WTC11 (cell line): ENCODE results near the gene TGFBRAP1. TPM values are rescaled to one million over a fixed set of nuclear protein-coding genes. Genes with fewer than 3 reads are reported as not detected.

Experiments
- ATAC-seq: fragments of 200-7000 bp; cut with Tn5 transposase; 2 replicates; pipeline ENCODE4 v1.10.0; 2021; ENCODE audit warnings: mild to moderate bottlenecking, moderate library complexity
- CTCF ChIA-PET: fragments of 300-600 bp; sonication (Branson Sonifier 250); formaldehyde crosslinking; loops from one replicate; lab custom pipeline; 2021; ENCODE audit warnings: antibody characterized with exemption; lab: Charles Lee
- POLR2A ChIA-PET: fragments of 350-600 bp; sonication (Branson Sonifier 250); formaldehyde crosslinking; loops from one replicate; lab custom pipeline; 2021; ENCODE audit warnings: antibody characterized with exemption; lab: Charles Lee
- DNase-seq: peaks from one replicate; pipeline ENCODE4 v3.0.0; 2021; ENCODE audit warnings: low spot score
- H3K27ac Mint-ChIP-seq: 2 replicates; pipeline ENCODE4 v1.8.0; 2021; ENCODE audit warnings: mixed read lengths
- H3K27me3 Mint-ChIP-seq: 2 replicates; pipeline ENCODE4 v1.8.0; 2021; ENCODE audit warnings: low read depth, mild to moderate bottlenecking, moderate library complexity, mixed read lengths
- H3K36me3 Mint-ChIP-seq: 2 replicates; pipeline ENCODE4 v1.8.0; 2021; ENCODE audit warnings: mixed read lengths
- H3K4me1 Mint-ChIP-seq: 2 replicates; pipeline ENCODE4 v1.8.0; 2022; ENCODE audit warnings: mixed read lengths
- H3K4me3 Mint-ChIP-seq: 2 replicates; pipeline ENCODE4 v1.8.0; 2021; ENCODE audit warnings: mild to moderate bottlenecking, moderate library complexity, mixed read lengths
- H3K9me3 Mint-ChIP-seq: 2 replicates; pipeline ENCODE4 v1.8.0; 2021; ENCODE audit warnings: mixed read lengths
- ATF1 ChIP-seq: sonication (generic); formaldehyde crosslinking; IDR thresholded peaks from 2 replicates; pipeline ENCODE4 v1.8.1; 2023; ENCODE audit warnings: mild to moderate bottlenecking, moderate library complexity, missing genetic modification reagents
- CREM ChIP-seq: sonication (generic); formaldehyde crosslinking; IDR thresholded peaks from 2 replicates; pipeline ENCODE4 v1.8.1; 2022; ENCODE audit warnings: mild to moderate bottlenecking, missing genetic modification reagents, moderate library complexity
- ELF4 ChIP-seq: sonication (generic); formaldehyde crosslinking; IDR thresholded peaks from 2 replicates; pipeline ENCODE4 v1.8.1; 2022; ENCODE audit warnings: low read depth, mild to moderate bottlenecking, moderate library complexity, missing genetic modification reagents
- ESRRA ChIP-seq: sonication (generic); formaldehyde crosslinking; IDR thresholded peaks from 2 replicates; pipeline ENCODE4 v1.8.1; 2022; ENCODE audit warnings: mild to moderate bottlenecking, missing genetic modification reagents, borderline replicate concordance
- ETV6 ChIP-seq: sonication (generic); formaldehyde crosslinking; IDR thresholded peaks from 2 replicates; pipeline ENCODE4 v1.8.1; 2022; ENCODE audit warnings: mild to moderate bottlenecking, missing genetic modification reagents
- FOXJ3 ChIP-seq: sonication (generic); formaldehyde crosslinking; IDR thresholded peaks from 2 replicates; pipeline ENCODE4 v1.9.0; 2021; ENCODE audit warnings: missing genetic modification reagents, mild to moderate bottlenecking, borderline replicate concordance
- FOXP1 ChIP-seq: sonication (generic); formaldehyde crosslinking; IDR thresholded peaks from 2 replicates; pipeline ENCODE4 v1.8.0; 2022; ENCODE audit warnings: missing genetic modification reagents, mild to moderate bottlenecking, moderate library complexity, borderline replicate concordance
- HMGA2 ChIP-seq: fragments of 250-450 bp; sonication (Bioruptor Pico); IDR thresholded peaks from 2 replicates; pipeline ENCODE4 v1.4.0; 2021; ENCODE audit warnings: mild to moderate bottlenecking, moderate library complexity
- IRF2 ChIP-seq: sonication (generic); formaldehyde crosslinking; IDR thresholded peaks from 2 replicates; pipeline ENCODE4 v1.8.0; 2022; ENCODE audit warnings: low read depth, missing genetic modification reagents, borderline replicate concordance
- KAT7 ChIP-seq: sonication (generic); formaldehyde crosslinking; IDR thresholded peaks from 2 replicates; pipeline ENCODE4 v1.8.1; 2023; ENCODE audit warnings: missing genetic modification reagents, mild to moderate bottlenecking, borderline replicate concordance
- MXD4 ChIP-seq: fragments of 250-450 bp; sonication (Bioruptor Pico); IDR thresholded peaks from 2 replicates; pipeline ENCODE4 v1.8.0; 2021; ENCODE audit warnings: mild to moderate bottlenecking, moderate library complexity, borderline replicate concordance
- MYBL2 ChIP-seq: sonication (generic); formaldehyde crosslinking; IDR thresholded peaks from 2 replicates; pipeline ENCODE4 v1.8.1; 2023; ENCODE audit warnings: mild to moderate bottlenecking, moderate library complexity, missing genetic modification reagents
- NFYB ChIP-seq: sonication (generic); formaldehyde crosslinking; conservative IDR thresholded peaks from 2 replicates; pipeline ENCODE4 v1.8.0; 2022; ENCODE audit warnings: low read depth, missing genetic modification reagents
- NR1H2 ChIP-seq: sonication (generic); formaldehyde crosslinking; IDR thresholded peaks from 2 replicates; pipeline ENCODE4 v1.9.0; 2021; ENCODE audit warnings: mild to moderate bottlenecking, moderate library complexity, missing genetic modification reagents
- NR2C2 ChIP-seq: sonication (generic); formaldehyde crosslinking; IDR thresholded peaks from 2 replicates; pipeline ENCODE4 v1.8.0; 2022; ENCODE audit warnings: mild to moderate bottlenecking, missing genetic modification reagents
- OVOL2 ChIP-seq: fragments of 250-450 bp; sonication (Bioruptor Pico); IDR thresholded peaks from 2 replicates; pipeline ENCODE4 v1.9.0; 2021; ENCODE audit warnings: mild to moderate bottlenecking, borderline replicate concordance
- RELA ChIP-seq: sonication (generic); formaldehyde crosslinking; IDR thresholded peaks from 2 replicates; pipeline ENCODE4 v1.8.1; 2022; ENCODE audit warnings: missing genetic modification reagents, mild to moderate bottlenecking, borderline replicate concordance
- SMAD3 ChIP-seq: sonication (generic); formaldehyde crosslinking; IDR thresholded peaks from 2 replicates; pipeline ENCODE4 v1.8.0; 2022; ENCODE audit warnings: missing genetic modification reagents, mild to moderate bottlenecking, borderline replicate concordance
- SMAD4 ChIP-seq: sonication (generic); formaldehyde crosslinking; IDR thresholded peaks from 2 replicates; pipeline ENCODE4 v1.8.0; 2022; ENCODE audit warnings: mild to moderate bottlenecking, missing genetic modification reagents
- TP53 ChIP-seq: sonication (generic); formaldehyde crosslinking; IDR thresholded peaks from 2 replicates; pipeline ENCODE4 v1.8.1; 2023; ENCODE audit warnings: mild to moderate bottlenecking, missing genetic modification reagents
- ZNF121 ChIP-seq: sonication (generic); formaldehyde crosslinking; IDR thresholded peaks from 2 replicates; pipeline ENCODE4 v1.8.0; 2023; ENCODE audit warnings: missing genetic modification reagents
- ZNF232 ChIP-seq: sonication (generic); formaldehyde crosslinking; IDR thresholded peaks from 2 replicates; pipeline ENCODE4 v1.8.0; 2022; ENCODE audit warnings: mild to moderate bottlenecking, missing genetic modification reagents
- ZNF671 ChIP-seq: fragments of 250-450 bp; sonication (Bioruptor Pico); IDR thresholded peaks from 2 replicates; pipeline ENCODE4 v1.8.0; 2021; ENCODE audit warnings: mild to moderate bottlenecking
- total RNA-seq: library from RNA; stranded (reverse); gene quantifications from 3 replicates; pipeline ENCODE4 v1.2.3, GENCODE V29; 2021
- TF ChIP-seq, protein P1 (sequence below): fragments of 250-450 bp; sonication (Bioruptor Pico); IDR thresholded peaks from 2 replicates; pipeline ENCODE4 v1.9.0; 2021; ENCODE audit warnings: moderate library complexity, mild to moderate bottlenecking, inconsistent platforms, borderline replicate concordance
- TF ChIP-seq, protein P2 (sequence below): fragments of 200-600 bp; IDR thresholded peaks from 2 replicates; pipeline ENCODE4 v1.8.0; 2022; ENCODE audit warnings: antibody characterized with exemption
- TF ChIP-seq, protein P3 (sequence below): sonication (generic); formaldehyde crosslinking; IDR thresholded peaks from 2 replicates; pipeline ENCODE4 v1.8.1; 2023; ENCODE audit warnings: mild to moderate bottlenecking, missing genetic modification reagents, moderate library complexity
- TF ChIP-seq, protein P4 (sequence below): sonication (generic); formaldehyde crosslinking; IDR thresholded peaks from 2 replicates; pipeline ENCODE4 v1.8.0; 2023; ENCODE audit warnings: missing genetic modification reagents

The TGFBRAP1 gene
- total RNA-seq, 1 experiment from 2014 or later, result 16.3 TPM

DNA sequence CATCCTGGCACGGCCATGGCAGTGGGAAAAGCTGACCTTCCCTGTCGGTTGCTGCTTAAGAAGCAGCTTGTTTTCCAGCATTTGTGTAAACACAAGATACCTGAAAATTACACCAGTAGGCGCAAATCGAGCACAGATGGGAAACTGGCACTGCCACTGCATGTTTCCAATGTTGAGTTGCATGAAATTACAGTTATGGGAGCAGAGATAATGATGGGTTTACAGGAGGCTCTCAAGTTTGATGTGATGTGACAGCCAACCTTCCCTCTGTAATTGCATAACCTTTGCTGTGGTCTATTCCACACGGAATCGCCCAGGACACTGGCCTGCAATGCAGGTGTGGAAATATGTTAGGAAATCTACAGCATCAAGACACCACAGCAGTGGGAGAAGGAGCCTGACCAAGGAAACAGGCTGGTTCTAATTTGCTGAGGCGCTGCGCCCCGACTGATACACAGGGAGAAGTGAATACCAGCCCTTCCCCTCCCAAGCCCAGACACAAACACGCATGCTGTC is 70.6 kb downstream of the TGFBRAP1 start:
- no peaks in the 10 kb centered on the region for H3K36me3 Mint-ChIP-seq
- H3K27me3 Mint-ChIP-seq, result no peaks in the 10 kb centered on the region
- no peaks in the 10 kb centered on the region for H3K9me3 Mint-ChIP-seq
- DNase-seq, result no peak
- peaks cover 5% of the 10 kb centered on the region; the same call in 1 of the 2 replicates for H3K4me1 Mint-ChIP-seq
- CTCF ChIA-PET, result interaction anchor here (0.7 to 1.6 kb wide), 2 partner anchors 17 to 22 kb away, joined by 4 read pairs; partner anchors contain the start of gene GPR45
- ATAC-seq, result no peak
- no peak overlapping the region for H3K4me3 Mint-ChIP-seq
- POLR2A ChIA-PET, result no interaction called here
- no peak overlapping the region for H3K27ac Mint-ChIP-seq
- TF ChIP-seq TP53 (CRISPR knock-in tag) (no peak), OVOL2 (CRISPR knock-in tag) (no peak), ATF1 (CRISPR knock-in tag) (no peak), MYBL2 (CRISPR knock-in tag) (no peak), CREM (CRISPR knock-in tag) (no peak), NR1H2 (CRISPR knock-in tag) (no peak), IRF2 (no peak), NFYB (CRISPR knock-in tag) (no peak), FOXP1 (CRISPR knock-in tag) (no peak), ELF4 (CRISPR knock-in tag) (no peak), ZNF232 (CRISPR knock-in tag) (no peak), MXD4 (no peak)
- TF ChIP-seq, protein P1, sequence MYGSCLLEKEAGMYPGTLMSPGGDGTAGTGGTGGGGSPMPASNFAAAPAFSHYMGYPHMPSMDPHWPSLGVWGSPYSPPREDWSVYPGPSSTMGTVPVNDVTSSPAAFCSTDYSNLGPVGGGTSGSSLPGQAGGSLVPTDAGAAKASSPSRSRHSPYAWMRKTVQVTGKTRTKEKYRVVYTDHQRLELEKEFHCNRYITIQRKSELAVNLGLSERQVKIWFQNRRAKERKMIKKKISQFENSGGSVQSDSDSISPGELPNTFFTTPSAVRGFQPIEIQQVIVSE (CRISPR knock-in tag), result no peak

DNA sequence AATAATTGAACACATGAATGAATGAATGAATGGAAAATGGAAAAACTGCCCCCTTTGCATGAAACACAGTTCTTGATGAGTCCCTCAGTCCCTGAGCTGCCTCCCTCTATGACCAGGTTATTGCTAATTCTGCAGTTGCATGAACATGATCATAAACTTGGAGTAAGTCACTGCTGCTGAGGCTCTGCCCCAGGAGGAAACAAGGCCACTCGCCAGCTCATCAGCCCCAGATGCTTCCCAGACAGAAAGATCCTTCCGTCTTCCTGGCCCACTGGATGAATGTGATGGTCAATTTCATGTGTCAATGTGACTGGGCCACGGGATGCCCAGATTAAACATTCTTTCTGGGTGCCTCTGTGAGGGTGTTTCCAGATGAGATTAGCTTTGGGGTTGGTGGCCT is 71.6 kb downstream of the TGFBRAP1 start:
- no peak for ATAC-seq

More for the DNA sequence above, 71.6 kb downstream of the TGFBRAP1 start:
- peaks cover 5% of the 10 kb centered on the region; the same call in 1 of the 2 replicates for H3K4me1 Mint-ChIP-seq
- POLR2A ChIA-PET, result no interaction called here
- no peak overlapping the region for H3K27ac Mint-ChIP-seq
- no peaks in the 10 kb centered on the region for H3K36me3 Mint-ChIP-seq
- no peak overlapping the region for H3K4me3 Mint-ChIP-seq
- no peak for DNase-seq
- TF ChIP-seq, protein P2, sequence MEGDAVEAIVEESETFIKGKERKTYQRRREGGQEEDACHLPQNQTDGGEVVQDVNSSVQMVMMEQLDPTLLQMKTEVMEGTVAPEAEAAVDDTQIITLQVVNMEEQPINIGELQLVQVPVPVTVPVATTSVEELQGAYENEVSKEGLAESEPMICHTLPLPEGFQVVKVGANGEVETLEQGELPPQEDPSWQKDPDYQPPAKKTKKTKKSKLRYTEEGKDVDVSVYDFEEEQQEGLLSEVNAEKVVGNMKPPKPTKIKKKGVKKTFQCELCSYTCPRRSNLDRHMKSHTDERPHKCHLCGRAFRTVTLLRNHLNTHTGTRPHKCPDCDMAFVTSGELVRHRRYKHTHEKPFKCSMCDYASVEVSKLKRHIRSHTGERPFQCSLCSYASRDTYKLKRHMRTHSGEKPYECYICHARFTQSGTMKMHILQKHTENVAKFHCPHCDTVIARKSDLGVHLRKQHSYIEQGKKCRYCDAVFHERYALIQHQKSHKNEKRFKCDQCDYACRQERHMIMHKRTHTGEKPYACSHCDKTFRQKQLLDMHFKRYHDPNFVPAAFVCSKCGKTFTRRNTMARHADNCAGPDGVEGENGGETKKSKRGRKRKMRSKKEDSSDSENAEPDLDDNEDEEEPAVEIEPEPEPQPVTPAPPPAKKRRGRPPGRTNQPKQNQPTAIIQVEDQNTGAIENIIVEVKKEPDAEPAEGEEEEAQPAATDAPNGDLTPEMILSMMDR, result no peak
- TF ChIP-seq ZNF121 (CRISPR knock-in tag) (no peak), FOXJ3 (CRISPR knock-in tag) (no peak), SMAD4 (CRISPR knock-in tag) (no peak), SMAD3 (no peak), FOXP1 (CRISPR knock-in tag) (no peak), KAT7 (CRISPR knock-in tag) (no peak), ETV6 (CRISPR knock-in tag) (no peak), NR2C2 (CRISPR knock-in tag) (no peak), ZNF671 (CRISPR knock-in tag) (no peak), HMGA2 (CRISPR knock-in tag) (no peak), RELA (CRISPR knock-in tag) (no peak), ESRRA (CRISPR knock-in tag) (no peak)
- TF ChIP-seq, protein P3, sequence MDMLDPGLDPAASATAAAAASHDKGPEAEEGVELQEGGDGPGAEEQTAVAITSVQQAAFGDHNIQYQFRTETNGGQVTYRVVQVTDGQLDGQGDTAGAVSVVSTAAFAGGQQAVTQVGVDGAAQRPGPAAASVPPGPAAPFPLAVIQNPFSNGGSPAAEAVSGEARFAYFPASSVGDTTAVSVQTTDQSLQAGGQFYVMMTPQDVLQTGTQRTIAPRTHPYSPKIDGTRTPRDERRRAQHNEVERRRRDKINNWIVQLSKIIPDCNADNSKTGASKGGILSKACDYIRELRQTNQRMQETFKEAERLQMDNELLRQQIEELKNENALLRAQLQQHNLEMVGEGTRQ (CRISPR knock-in tag), result no peak
- TF ChIP-seq, protein P4, sequence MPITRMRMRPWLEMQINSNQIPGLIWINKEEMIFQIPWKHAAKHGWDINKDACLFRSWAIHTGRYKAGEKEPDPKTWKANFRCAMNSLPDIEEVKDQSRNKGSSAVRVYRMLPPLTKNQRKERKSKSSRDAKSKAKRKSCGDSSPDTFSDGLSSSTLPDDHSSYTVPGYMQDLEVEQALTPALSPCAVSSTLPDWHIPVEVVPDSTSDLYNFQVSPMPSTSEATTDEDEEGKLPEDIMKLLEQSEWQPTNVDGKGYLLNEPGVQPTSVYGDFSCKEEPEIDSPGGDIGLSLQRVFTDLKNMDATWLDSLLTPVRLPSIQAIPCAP, result no peak
- CTCF ChIA-PET, result interaction anchor here (1.6 kb wide), 1 partner anchor 21 kb away, joined by 4 read pairs; no protein-coding TSS in a partner anchor
- no peaks in the 10 kb centered on the region for H3K27me3 Mint-ChIP-seq
- H3K9me3 Mint-ChIP-seq, result no peaks in the 10 kb centered on the region
